Endodermal cell (in vitro differentiated cells): ENCODE measurements around the gene MACROD2. TPM values are rescaled to one million over a fixed set of nuclear protein-coding genes. Genes with fewer than 3 reads are reported as not detected.

Experiments used
- DNase-seq: peaks from one replicate; pipeline ENCODE4 v3.0.0-alpha.2; 2017
- H3K27ac ChIP-seq: 2 replicates; pipeline ENCODE4 v1.5.1; 2013; ENCODE audit warnings: mild to moderate bottlenecking, low read depth, low read length, moderate library complexity
- H3K27me3 ChIP-seq: 2 replicates; pipeline ENCODE4 v1.6.1; 2013; ENCODE audit warnings: mild to moderate bottlenecking, low read length, moderate library complexity; ENCODE audit not compliant: insufficient read depth, control insufficient read depth, poor library complexity, severe bottlenecking
- H3K36me3 ChIP-seq: 2 replicates; pipeline ENCODE4 v1.7.0; 2013; ENCODE audit warnings: mild to moderate bottlenecking, low read length, moderate library complexity; ENCODE audit not compliant: control insufficient read depth, insufficient read depth
- H3K4me1 ChIP-seq: one replicate; pipeline ENCODE4 v1.7.0; 2013; ENCODE audit warnings: low read length; ENCODE audit not compliant: control insufficient read depth, insufficient read depth
- H3K4me3 ChIP-seq: 2 replicates; pipeline ENCODE4 v1.5.1; 2013; ENCODE audit warnings: mild to moderate bottlenecking, low read length, moderate library complexity
- H3K9ac ChIP-seq: 2 replicates; pipeline ENCODE4 v1.6.1; 2013; ENCODE audit warnings: mild to moderate bottlenecking, low read length, moderate library complexity; ENCODE audit not compliant: poor library complexity, severe bottlenecking; ENCODE audit errors: extremely low read depth
- H3K9me3 ChIP-seq: 2 replicates; pipeline ENCODE4 v1.6.1; 2013; ENCODE audit warnings: mild to moderate bottlenecking, low read length, moderate library complexity; ENCODE audit not compliant: control insufficient read depth
- H3K27ac Mint-ChIP-seq: 2 replicates; pipeline ENCODE4 v1.8.0; 2020; ENCODE audit warnings: mixed read lengths
- H3K27me3 Mint-ChIP-seq: 2 replicates; pipeline ENCODE4 v1.8.0; 2021; ENCODE audit warnings: mild to moderate bottlenecking, mixed read lengths; ENCODE audit not compliant: insufficient read depth
- H3K36me3 Mint-ChIP-seq: 2 replicates; pipeline ENCODE4 v1.8.0; 2020; ENCODE audit warnings: low read depth, mixed read lengths
- H3K4me1 Mint-ChIP-seq: 2 replicates; pipeline ENCODE4 v1.8.0; 2020; ENCODE audit warnings: mixed read lengths
- H3K4me3 Mint-ChIP-seq: 2 replicates; pipeline ENCODE4 v1.8.0; 2020; ENCODE audit warnings: mild to moderate bottlenecking, moderate library complexity, mixed read lengths
- H3K9me3 Mint-ChIP-seq: 2 replicates; pipeline ENCODE4 v1.8.0; 2020; ENCODE audit warnings: mild to moderate bottlenecking, mixed read lengths
- CTCF ChIP-seq: fragments of 200-600 bp; sonication (generic); conservative IDR thresholded peaks from 2 replicates; pipeline ENCODE4 v1.5.0; 2021; ENCODE audit warnings: antibody characterized with exemption, mild to moderate bottlenecking
- WGBS, 2 experiments: methylation state at CpG; one replicate each; pipeline versions ENCODE4 v1.1.5 to v1.1.7; 2013; ENCODE audit warnings: missing lambda C conversion rate in 2 of 2, mixed read lengths in 1 of 2; ENCODE audit not compliant: insufficient coverage in 1 of 2, insufficient read length in 1 of 2; 5-methylcytosine and 5-hydroxymethylcytosine counted together
- total RNA-seq, 2 donors: library from RNA; stranded (reverse); fragmentation: NEBNext Ultra II Directional in 1 of 2; extraction: Animal tissue kit (Norgen Biotek cat#: 25700) in 1 of 2; gene quantifications; 2 replicates in 1 of 2; 3 replicates in 1 of 2; pipeline ENCODE4 v1.2.1, GENCODE V29; 2021

MACROD2 gene
- total RNA-seq, 2 donors from 2014 or later, result 2.3 to 4.8 TPM

DNA sequence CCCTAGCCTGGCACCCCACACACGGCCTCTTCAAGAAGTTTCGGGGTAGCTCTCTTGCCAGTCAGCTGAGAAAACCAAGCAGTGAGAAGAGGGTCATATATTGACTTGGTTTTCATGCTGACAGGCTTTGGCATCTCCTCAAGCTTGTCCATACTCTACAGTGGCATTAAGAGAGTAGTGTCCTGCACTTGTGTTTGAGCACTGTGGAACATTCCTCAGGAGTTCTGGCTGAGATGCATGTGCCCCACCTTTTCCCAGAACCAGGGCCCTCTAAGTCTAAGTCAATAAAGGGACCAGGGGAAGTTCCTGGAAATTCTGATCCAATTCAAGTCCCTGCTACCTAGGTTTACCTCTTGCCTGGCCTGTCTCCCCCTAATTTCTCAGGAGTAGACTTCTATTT lies 886.2 kb downstream of the MACROD2 start:
- no peak overlapping the region for H3K27ac Mint-ChIP-seq
- no peaks in the 10 kb centered on the region for H3K36me3 Mint-ChIP-seq
- Histone ChIP-seq H3K9me3 (no peaks in the 10 kb centered on the region), H3K27ac (no peak overlapping the region), H3K9ac (no peak overlapping the region), H3K4me1 (no peaks in the 10 kb centered on the region), H3K36me3 (no peaks in the 10 kb centered on the region), H3K4me3 (no peak overlapping the region), H3K27me3 (no peaks in the 10 kb centered on the region)
- peaks cover 3% of the 10 kb centered on the region for H3K4me1 Mint-ChIP-seq
- no peaks in the 10 kb centered on the region for H3K27me3 Mint-ChIP-seq
- no peak for TF ChIP-seq CTCF
- WGBS, 2 experiments, result 98% methylated on average over 2 of the region's 2 CpGs; no CpG with 5 or more reads in 1 of the 2 experiments
- no peak overlapping the region for H3K4me3 Mint-ChIP-seq
- no peak for DNase-seq
- H3K9me3 Mint-ChIP-seq, result peaks cover 1% of the 10 kb centered on the region

GRCh38 chr20:14882157-14882556 lies 886.8 kb downstream of the MACROD2 start:
- no peak for TF ChIP-seq CTCF
- 100% methylated on average over 1 of the region's 2 CpGs; no CpG with 5 or more reads in 1 of the 2 experiments for WGBS, 2 experiments
- no peak for DNase-seq
- H3K4me1 ChIP-seq, result no peaks in the 10 kb centered on the region
- Mint-ChIP-seq H3K36me3 (no peaks in the 10 kb centered on the region), H3K9me3 (peaks cover 1% of the 10 kb centered on the region), H3K4me3 (no peak overlapping the region), H3K27ac (no peak overlapping the region), H3K4me1 (peaks cover 3% of the 10 kb centered on the region), H3K27me3 (no peaks in the 10 kb centered on the region)
- no peak overlapping the region for H3K9ac ChIP-seq
- H3K4me3 ChIP-seq, result no peak overlapping the region
- no peaks in the 10 kb centered on the region for H3K36me3 ChIP-seq
- no peaks in the 10 kb centered on the region for H3K9me3 ChIP-seq
- H3K27me3 ChIP-seq, result no peaks in the 10 kb centered on the region
- H3K27ac ChIP-seq, result no peak overlapping the region

DNA sequence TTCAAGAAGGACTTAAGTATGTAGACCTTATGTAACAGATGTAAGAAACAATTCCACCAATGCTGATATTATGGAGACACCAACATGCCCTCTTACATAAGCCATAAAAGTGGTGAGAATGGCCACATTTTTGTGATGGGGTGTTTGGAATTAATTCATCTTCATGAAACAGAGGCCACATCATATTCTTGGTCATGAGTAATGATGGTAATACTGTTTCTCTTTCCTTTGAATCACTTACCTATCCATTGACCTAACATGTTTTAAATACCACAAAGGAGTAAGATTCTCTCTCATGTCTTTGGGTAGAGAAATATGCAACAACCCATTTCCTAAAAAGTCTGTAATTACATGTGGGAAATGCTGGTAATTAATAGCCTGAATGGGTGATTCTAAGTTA lies 887.5 kb downstream of the MACROD2 start:
- Histone ChIP-seq H3K9ac (no peak overlapping the region), H3K9me3 (no peaks in the 10 kb centered on the region), H3K27ac (no peak overlapping the region), H3K4me1 (no peaks in the 10 kb centered on the region), H3K4me3 (no peak overlapping the region), H3K27me3 (no peaks in the 10 kb centered on the region), H3K36me3 (no peaks in the 10 kb centered on the region)
- no peaks in the 10 kb centered on the region for H3K36me3 Mint-ChIP-seq
- no peak for TF ChIP-seq CTCF
- no peak overlapping the region for H3K4me3 Mint-ChIP-seq
- H3K4me1 Mint-ChIP-seq, result peaks cover 3% of the 10 kb centered on the region
- no peak for DNase-seq
- H3K9me3 Mint-ChIP-seq, result peaks cover 1% of the 10 kb centered on the region
- no peak overlapping the region for H3K27ac Mint-ChIP-seq
- no peaks in the 10 kb centered on the region for H3K27me3 Mint-ChIP-seq
